Measurements from ENCODE around the gene SP140L.
"Not testable (repeated sequence)": the region's sequence is repeated elsewhere in the genome, so short reads cannot be mapped to it uniquely, and the experiment has no call there.

Gene SP140L

DNA sequence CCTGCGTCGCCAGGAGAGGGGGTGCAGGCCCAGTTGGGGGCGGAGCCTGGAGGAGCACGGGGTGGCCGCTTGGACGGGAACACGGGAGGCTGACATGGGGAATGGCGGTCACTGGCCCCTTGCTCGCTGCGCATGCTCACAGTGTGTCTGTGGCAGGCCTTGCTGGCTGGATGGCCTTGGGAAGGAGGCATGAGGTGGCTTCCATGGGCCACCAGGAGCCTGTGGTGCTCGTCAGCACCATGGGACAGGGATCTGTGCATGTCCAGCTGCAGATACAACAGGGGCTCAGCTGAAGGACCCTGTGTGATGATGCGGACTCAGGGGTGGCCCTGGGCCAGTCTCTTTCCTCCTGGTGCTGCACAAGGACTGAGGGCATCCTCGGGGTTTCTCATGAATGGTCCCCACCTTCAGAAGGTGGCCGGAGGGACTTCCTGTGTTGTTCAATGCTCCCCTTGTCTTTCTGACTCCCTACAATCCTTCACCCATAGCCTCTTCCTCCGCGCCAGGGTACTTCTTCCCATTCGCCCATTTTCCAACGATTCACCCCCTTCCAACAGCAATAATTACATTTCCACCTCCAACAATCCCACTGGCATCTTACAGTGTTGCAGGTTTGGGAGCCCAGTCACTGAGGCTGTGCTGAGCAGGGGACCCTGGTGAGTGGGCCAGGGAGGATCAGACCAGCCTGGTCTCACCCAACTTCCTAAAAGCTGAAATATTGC, 3.4 kb upstream of the SP140L start:
- DNase-seq (ENCODE audit: low spot score): no peak

GRCh38 chr2:230324503-230324902, 2.5 kb upstream of the SP140L start:
- no peak for DNase-seq (ENCODE audit: low spot score)

- DNase-seq (ENCODE audit: low spot score): no peak
These were observed 1.4 kb upstream of the SP140L start for GRCh38 chr2:230325316-230326243.

DNA sequence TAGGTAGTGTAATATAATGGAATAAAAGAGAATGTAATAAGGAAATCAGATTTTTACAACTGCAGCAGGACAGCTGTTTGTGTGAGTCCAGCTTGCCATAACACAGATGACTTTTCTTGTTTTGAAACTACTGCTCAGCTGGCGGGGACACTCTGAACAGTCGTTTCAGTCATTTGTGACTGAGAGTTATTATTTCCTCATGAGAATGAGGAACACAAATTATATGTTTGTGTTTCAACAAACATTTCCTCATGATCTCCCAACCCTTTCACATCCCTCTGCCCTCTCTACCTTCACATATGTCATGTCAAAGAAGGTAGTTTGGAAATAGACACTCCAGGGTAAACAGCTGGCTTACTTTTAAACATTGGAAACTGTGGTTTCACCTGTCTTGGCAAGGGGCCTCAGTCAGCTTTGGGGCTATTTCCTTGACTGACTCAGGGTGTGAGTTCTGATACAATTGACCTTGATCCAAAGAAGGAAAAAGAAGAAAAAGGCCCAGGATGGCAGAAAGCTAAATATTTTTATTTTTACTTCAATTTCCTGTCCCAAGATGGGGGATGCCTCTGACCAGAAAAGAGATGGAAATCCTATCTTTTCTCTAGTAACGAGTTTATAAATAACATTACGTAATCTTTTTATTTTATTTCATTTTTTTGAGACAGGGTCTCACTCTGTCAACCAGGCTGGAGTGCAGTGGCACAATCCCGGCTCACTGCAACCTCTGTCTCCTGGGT, 593 bp downstream of the SP140L start:
- DNase-seq (ENCODE audit: low spot score): no peak

DNA sequence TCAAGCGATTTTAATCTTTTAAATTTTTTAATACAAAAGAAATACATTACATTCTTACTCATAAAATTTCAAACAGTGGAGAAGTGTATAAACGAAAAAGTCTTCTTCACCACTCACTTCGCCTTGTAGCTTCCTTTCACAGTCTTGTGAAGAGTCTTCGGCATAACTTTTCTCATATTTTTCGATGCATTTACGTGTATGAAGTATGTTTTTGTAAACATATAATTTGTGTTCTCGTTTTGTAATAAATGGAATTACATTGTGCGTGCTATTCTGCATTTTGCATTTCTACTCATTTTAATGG, 1.1 kb downstream of the SP140L start:
- DNase-seq (ENCODE audit: low spot score): no peak

GRCh38 chr2:230329946-230330605, 3.1 kb downstream of the SP140L start:
- DNase-seq (ENCODE audit: low spot score): no peak

DNA sequence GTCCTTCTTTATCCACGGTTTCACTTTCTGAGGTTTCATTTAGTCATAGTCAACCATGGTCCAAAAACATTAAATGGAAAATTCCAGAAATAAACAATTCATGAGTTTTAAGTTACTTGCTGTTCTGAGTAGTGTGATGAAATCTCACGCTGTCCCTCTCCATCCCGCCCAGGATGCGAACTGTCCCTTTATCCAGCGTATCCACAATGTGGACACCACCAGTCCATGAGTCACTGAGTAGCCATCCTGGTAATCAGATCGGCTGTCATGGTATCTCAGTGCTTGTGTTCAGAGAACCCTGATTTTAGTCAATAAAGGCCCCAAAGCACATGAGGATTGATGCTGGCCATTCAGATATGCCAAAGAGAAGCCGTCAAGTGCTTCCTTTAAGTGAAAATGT, 3.7 kb downstream of the SP140L start:
- DNase-seq (ENCODE audit: low spot score): no peak

DNA sequence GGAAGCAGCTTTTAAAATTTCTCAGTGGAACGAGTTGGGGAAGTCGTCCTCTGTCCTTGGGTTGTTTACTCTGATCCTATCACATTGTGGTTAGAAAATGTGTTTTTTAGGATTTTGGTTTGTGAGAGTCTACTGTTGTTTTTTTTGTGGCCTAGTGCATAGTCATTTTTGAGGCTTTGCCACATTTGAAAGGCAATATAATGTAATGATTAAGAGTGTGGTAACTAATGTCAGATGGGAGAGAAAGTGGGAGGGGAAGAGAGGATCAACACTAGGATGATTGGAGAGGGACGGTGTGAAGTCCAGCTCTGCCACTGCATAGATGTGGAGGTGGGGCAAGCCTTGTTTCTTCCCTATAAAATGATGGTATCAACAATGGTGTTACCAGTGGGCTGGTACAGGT, 8.5 kb downstream of the SP140L start:
- DNase-seq (ENCODE audit: low spot score): no peak

- DNase-seq (ENCODE audit: low spot score): no peak
These were observed 9.0 kb downstream of the SP140L start for GRCh38 chr2:230335864-230336506.

GRCh38 chr2:230341936-230342528, 15.0 kb downstream of the SP140L start:
- not testable (repeated sequence) for DNase-seq (ENCODE audit: low spot score)

DNA sequence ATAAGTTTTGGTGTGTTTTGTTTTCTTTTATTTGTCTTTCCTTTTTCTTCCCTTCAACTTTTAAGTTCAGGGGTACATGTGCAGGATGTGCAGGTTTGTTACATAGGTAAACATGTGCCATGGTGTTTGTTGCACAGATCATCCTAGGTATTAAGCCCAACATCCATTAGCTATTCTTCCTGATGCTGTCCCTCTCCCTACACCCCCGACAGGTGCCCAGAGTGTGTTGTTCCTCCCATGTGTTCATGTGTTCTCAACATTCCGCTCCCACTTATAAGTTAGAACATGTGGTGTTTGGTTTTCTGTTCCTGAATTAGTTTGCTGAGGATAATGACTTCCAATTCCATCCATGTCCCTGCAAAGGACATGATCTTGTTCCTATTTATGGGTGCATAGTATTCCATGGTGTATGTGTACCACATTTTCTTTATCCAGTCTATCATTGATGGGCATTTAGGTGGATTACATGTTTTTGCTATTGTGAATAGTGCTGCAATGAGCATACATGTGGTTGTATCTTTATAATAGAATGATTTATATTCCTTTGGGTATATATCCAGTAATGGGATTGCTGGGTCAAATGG, 16.1 kb downstream of the SP140L start:
- DNase-seq (ENCODE audit: low spot score): not testable (repeated sequence)

DNA sequence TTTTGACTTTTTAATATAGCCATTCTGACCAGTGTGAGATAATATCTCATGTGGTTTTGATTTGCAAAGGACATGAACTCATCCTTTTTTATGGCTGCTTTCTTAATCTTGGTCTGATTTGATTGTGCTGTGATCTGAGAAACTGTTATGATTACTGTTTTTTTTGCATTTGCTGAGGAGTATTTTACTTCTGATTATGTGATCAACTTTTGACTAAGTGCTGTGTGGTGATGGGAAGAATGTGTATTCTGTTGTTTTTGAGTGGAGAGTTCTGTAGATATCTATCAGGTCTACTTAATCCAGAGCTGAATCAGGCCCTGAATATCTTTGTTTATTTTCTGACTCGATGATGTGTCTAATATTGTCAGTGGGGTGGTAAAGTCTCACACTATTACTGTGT, 16.8 kb downstream of the SP140L start:
- no peak for DNase-seq (ENCODE audit: low spot score)

- no peak for DNase-seq (ENCODE audit: low spot score)
These were observed 19.5 kb downstream of the SP140L start for GRCh38 chr2:230346465-230346864.

- no peak for DNase-seq (ENCODE audit: low spot score)
These were observed 20.0 kb downstream of the SP140L start for GRCh38 chr2:230346921-230347533.

DNA sequence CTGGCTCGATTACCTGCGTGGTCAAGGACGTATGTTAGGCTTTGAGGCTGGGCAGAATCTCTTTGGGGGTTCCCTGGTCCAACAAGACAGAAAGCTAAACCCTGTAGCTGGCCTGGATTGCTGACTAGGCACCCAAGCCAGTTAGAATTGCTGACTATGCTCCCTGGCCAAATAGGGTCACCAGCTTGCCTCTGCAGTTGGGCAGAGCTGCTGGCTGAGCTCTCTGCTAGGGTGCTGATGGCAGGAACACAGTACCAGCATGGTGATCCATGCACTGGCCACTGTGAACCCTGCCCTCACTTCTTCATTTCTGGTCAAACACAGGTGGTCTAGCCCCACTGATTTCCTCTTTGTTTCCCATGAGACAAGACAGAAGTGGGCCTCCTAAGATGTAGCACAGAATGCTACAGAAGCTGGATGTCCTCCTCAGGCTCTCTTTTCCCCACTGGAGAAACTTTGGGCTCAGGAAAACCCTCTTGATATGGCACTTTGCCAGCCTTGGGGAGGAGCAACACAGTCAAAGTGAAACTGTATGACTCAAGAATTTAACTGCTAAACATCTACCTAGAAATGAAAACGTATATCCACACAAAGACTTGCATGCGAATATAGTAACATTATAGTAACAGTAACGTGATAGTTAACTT, 20.8 kb downstream of the SP140L start:
- no peak for DNase-seq (ENCODE audit: low spot score)

GRCh38 chr2:230348787-230349186, 21.8 kb downstream of the SP140L start:
- DNase-seq (ENCODE audit: low spot score): no peak

- DNase-seq (ENCODE audit: low spot score): peak; percentile 13
These were observed 29.1 kb downstream of the SP140L start for GRCh38 chr2:230356084-230356483.

DNA sequence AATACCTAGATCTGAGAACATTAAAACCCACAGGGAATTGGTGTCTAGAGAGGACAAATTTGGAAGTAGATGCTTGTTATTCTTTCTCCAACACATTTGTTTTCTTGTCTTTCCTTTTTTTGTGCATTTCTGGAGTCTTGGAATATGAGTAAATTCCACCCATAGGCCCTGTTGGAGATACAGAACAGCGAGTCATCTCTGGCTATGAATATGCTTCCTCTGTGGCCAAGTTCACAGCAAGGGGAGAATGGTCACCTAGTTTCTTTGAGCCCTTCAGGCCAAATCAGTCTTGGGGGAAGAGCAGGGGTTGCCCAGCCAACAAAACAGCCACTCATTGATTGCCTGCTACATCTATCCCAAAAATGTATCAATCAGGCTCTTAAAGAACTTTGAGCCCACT, 31.3 kb downstream of the SP140L start:
- no peak for DNase-seq (ENCODE audit: low spot score)

DNA sequence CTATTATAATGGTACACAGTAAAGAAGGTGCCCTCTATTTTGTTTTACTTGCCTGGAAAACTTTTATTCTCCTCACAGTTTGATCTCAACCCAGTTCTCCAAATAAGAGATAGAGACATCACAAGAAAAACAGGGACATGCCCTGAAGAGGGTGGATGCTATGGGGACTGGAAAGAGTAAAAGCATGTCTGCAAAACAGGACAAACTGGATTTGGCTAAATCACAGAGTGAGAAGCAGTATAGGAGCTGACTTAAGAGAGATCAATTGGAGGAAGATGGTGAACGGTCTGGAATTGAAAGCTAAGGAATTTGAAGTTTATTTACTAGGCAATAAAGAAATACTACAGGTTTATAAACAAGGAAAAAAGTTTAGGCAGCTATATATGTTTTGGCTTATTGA, 33.0 kb downstream of the SP140L start:
- DNase-seq (ENCODE audit: low spot score): no peak
